Loucy (cell line): Measurements from ENCODE around the gene SHC1.

Experiments used
- CTCF ChIP-seq: fragments of 200-600 bp; sonication (generic); conservative IDR thresholded peaks from 2 replicates; pipeline ENCODE4 v1.5.1; 2014; ENCODE audit warnings: mild to moderate bottlenecking, antibody characterized with exemption, low read length
- EZH2phosphoT487 ChIP-seq: fragments of 200-600 bp; IDR thresholded peaks from 2 replicates; pipeline ENCODE4 v1.6.1; 2018; ENCODE audit warnings: antibody characterized with exemption, mild to moderate bottlenecking, moderate library complexity, borderline replicate concordance

- TF ChIP-seq CTCF (no peak), EZH2phosphoT487 (no peak)
Measured at GRCh38 chr1:155009221-155009711, 38.7 kb upstream of the SHC1 start.
